ENCODE results near the gene OAS1. TPM values are rescaled to one million over a fixed set of nuclear protein-coding genes. Genes with fewer than 3 reads are reported as not detected.

The OAS1 gene
- total and polyA plus RNA-seq, 9 of the 15 experiments (the other 6 are each of a cell fraction or from before 2014, with no cell fraction given), result 0.06 to 0.25 TPM; not detected in 7

GRCh38 chr12:112916270-112916669 is 9.5 kb downstream of the OAS1 start:
- no TSS peak for BruUV-seq (replicated peaks)
- no peak overlapping the region for H3K27ac ChIP-seq (ENCODE audit: extremely low read depth, low read depth, low read length)
- CTCF ChIA-PET (ENCODE audit: low intra/inter-chr PET ratio), result no interaction called here

GRCh38 chr12:112919121-112919520 is 12.4 kb downstream of the OAS1 start:
- H3K9me1 ChIP-seq (ENCODE audit: control insufficient read depth, insufficient read depth, low read length), result no peaks in the 10 kb centered on the region
- WGBS (ENCODE audit: insufficient coverage, low coverage, missing lambda C conversion rate), result 1% methylated on average over 6 of the region's 6 CpGs
- in situ Hi-C loops (cut with MboI) (no loop called here), intact Hi-C loops (cut with micrococcal nuclease) (no loop called here)
- H3K27ac ChIP-seq (ENCODE audit: extremely low read depth, low read depth, low read length), result no peak overlapping the region
- ChIA-PET POLR2A (interaction anchor here (0.6 kb wide), 1 partner anchor 26 kb away, joined by 3 read pairs; no protein-coding TSS in a partner anchor), CTCF (ENCODE audit: low intra/inter-chr PET ratio) (no interaction called here)
- no peaks in the 10 kb centered on the region for H3K79me2 ChIP-seq (ENCODE audit: control insufficient read depth, insufficient read depth, low read length)
- H4K20me1 ChIP-seq (replicated peaks; ENCODE audit: control insufficient read depth, insufficient read depth, low read length), result no peaks in the 10 kb centered on the region
- no peak overlapping the region for H2AFZ ChIP-seq (ENCODE audit: low read depth, low read length)
- DNase-seq (ENCODE audit: extremely low read depth in 1 of 4, low spot score in 3 of 4) (no peak), FAIRE-seq (no peak), ATAC-seq (no peak)
- no peak overlapping the region for H3K4me2 ChIP-seq (ENCODE audit: insufficient read depth, low read length)
- H3K4me3 ChIP-seq, result no peak overlapping the region
- no peak overlapping the region for H3K9ac ChIP-seq (ENCODE audit: insufficient read depth in 1 of 2, low read depth in 2 of 2, low read length in 2 of 2)
- H3K9me3 ChIP-seq (replicated peaks; ENCODE audit: control insufficient read depth, insufficient read depth, low read depth, low read length), result no peaks in the 10 kb centered on the region
- H3K36me3 ChIP-seq (ENCODE audit: control insufficient read depth, insufficient read depth, low read length), result no peaks in the 10 kb centered on the region
- BruUV-seq (replicated peaks), result no TSS peak
- H3K27me3 ChIP-seq (ENCODE audit: control insufficient read depth in 2 of 2, insufficient read depth in 2 of 2, low read length in 2 of 2), result no peaks in the 10 kb centered on the region
- no peaks in the 10 kb centered on the region for H3K4me1 ChIP-seq (replicated peaks in 1 of 2; ENCODE audit: control insufficient read depth in 2 of 2, insufficient read depth in 2 of 2, low read length in 2 of 2)
- TF ChIP-seq ARID1B (IDR thresholded peaks at IDR 0.05) (no peak), KDM2B (CRISPR knock-in tag; IDR thresholded peaks at IDR 0.05) (no peak), SP2 (IDR thresholded peaks at IDR 0.05; ENCODE audit: extremely low read depth, low read depth, low read length, poor library complexity, severe bottlenecking) (no peak), PRPF4 (IDR thresholded peaks at IDR 0.05; ENCODE audit: insufficient read depth, low read depth, low read length, poor library complexity, severe bottlenecking) (no peak)

More at GRCh38 chr12:112916270-112916669, 9.5 kb downstream of the OAS1 start:
- FAIRE-seq (no peak), DNase-seq (ENCODE audit: extremely low read depth in 1 of 4, low spot score in 3 of 4) (no peak), ATAC-seq (no peak)
- no peaks in the 10 kb centered on the region for H4K20me1 ChIP-seq (replicated peaks; ENCODE audit: control insufficient read depth, insufficient read depth, low read length)
- in situ Hi-C loops (cut with MboI) (no loop called here), intact Hi-C loops (cut with micrococcal nuclease) (no loop called here)
- POLR2A ChIA-PET, result interaction anchor here (1.5 kb wide), 1 partner anchor 9 kb away, joined by 4 read pairs; the partner anchor contains the start of gene OAS1
- 0 out of 2 replicates have a peak, but pooled peaks cover 2% of the 10 kb centered on the region for H3K9me3 ChIP-seq (replicated peaks; ENCODE audit: control insufficient read depth, insufficient read depth, low read depth, low read length)
- H3K4me3 ChIP-seq, result no peak overlapping the region
- no peaks in the 10 kb centered on the region for H3K36me3 ChIP-seq (ENCODE audit: control insufficient read depth, insufficient read depth, low read length)
- H3K4me1 ChIP-seq (replicated peaks in 1 of 2; ENCODE audit: control insufficient read depth in 2 of 2, insufficient read depth in 2 of 2, low read length in 2 of 2), result no peaks in the 10 kb centered on the region
- 0% methylated on average over 5 of the region's 5 CpGs for WGBS (ENCODE audit: insufficient coverage, low coverage, missing lambda C conversion rate)
- no peaks in the 10 kb centered on the region for H3K79me2 ChIP-seq (ENCODE audit: control insufficient read depth, insufficient read depth, low read length)
- H3K9ac ChIP-seq (ENCODE audit: insufficient read depth in 1 of 2, low read depth in 2 of 2, low read length in 2 of 2), result no peak overlapping the region
- no peak overlapping the region for H2AFZ ChIP-seq (ENCODE audit: low read depth, low read length)
- TF ChIP-seq TAL1 (IDR thresholded peaks at IDR 0.05), result no peak
- H3K9me1 ChIP-seq (ENCODE audit: control insufficient read depth, insufficient read depth, low read length), result no peaks in the 10 kb centered on the region
- no peaks in the 10 kb centered on the region for H3K27me3 ChIP-seq (ENCODE audit: control insufficient read depth in 2 of 2, insufficient read depth in 2 of 2, low read length in 2 of 2)
- H3K4me2 ChIP-seq (ENCODE audit: insufficient read depth, low read length), result no peak overlapping the region
